Fibroblast of upper back skin (primary cell): ENCODE measurements around the gene CLEC16A.

Experiments
- DNase-seq: peaks from one replicate; pipeline ENCODE4 v3.0.0-alpha.2; 2013

CLEC16A gene

GRCh38 chr16:11066261-11066870 lies 122.0 kb downstream of the CLEC16A start:
- DNase-seq, result no peak

- DNase-seq, result no peak
Measured at GRCh38 chr16:11067266-11067665, 122.9 kb downstream of the CLEC16A start.

- no peak for DNase-seq
Measured at GRCh38 chr16:11067697-11068141, 123.4 kb downstream of the CLEC16A start.

GRCh38 chr16:11071829-11072228 lies 127.5 kb downstream of the CLEC16A start:
- DNase-seq, result no peak

GRCh38 chr16:11072420-11073153 lies 128.2 kb downstream of the CLEC16A start:
- peak; percentile 55 for DNase-seq

- DNase-seq, result no peak
Measured at GRCh38 chr16:11073407-11073999, 129.1 kb downstream of the CLEC16A start.

- DNase-seq, result peak; percentile 51
Measured at GRCh38 chr16:11074131-11074530, 129.8 kb downstream of the CLEC16A start.

- no peak for DNase-seq
Measured at GRCh38 chr16:11075163-11075562, 130.8 kb downstream of the CLEC16A start.

GRCh38 chr16:11076259-11077018 lies 132.1 kb downstream of the CLEC16A start:
- no peak for DNase-seq

- DNase-seq, result peak; percentile 91
Measured at GRCh38 chr16:11078812-11079459, 134.6 kb downstream of the CLEC16A start.

- peak; percentile 98 for DNase-seq
Measured at GRCh38 chr16:11079652-11080187, 135.4 kb downstream of the CLEC16A start.

- DNase-seq, result no peak
Measured at GRCh38 chr16:11080327-11080967, 136.1 kb downstream of the CLEC16A start.

GRCh38 chr16:11080999-11081630 lies 136.8 kb downstream of the CLEC16A start:
- no peak for DNase-seq

GRCh38 chr16:11082108-11082859 lies 137.9 kb downstream of the CLEC16A start:
- DNase-seq, result no peak

- DNase-seq, result no peak
Measured at GRCh38 chr16:11082860-11083388, 138.6 kb downstream of the CLEC16A start.

- peak; percentile 91 for DNase-seq
Measured at GRCh38 chr16:11084484-11084875, 140.1 kb downstream of the CLEC16A start.

GRCh38 chr16:11084876-11085485 lies 140.6 kb downstream of the CLEC16A start:
- DNase-seq, result peak; percentile 58

GRCh38 chr16:11085916-11086315 lies 141.6 kb downstream of the CLEC16A start:
- DNase-seq, result no peak

GRCh38 chr16:11087691-11088073 lies 143.3 kb downstream of the CLEC16A start:
- DNase-seq, result no peak
